HG02840 (cell line): ENCODE data around the gene EEA1.

ENCODE experiments used
- ATAC-seq: cut with Tn5 transposase; IDR thresholded peaks from one replicate; pipeline ENCODE4 v1.9.1; 2021; ENCODE audit warnings: mild to moderate bottlenecking, moderate library complexity, moderate number of reproducible peaks; ENCODE audit not compliant: unreplicated experiment, low FRiP score

EEA1 gene

GRCh38 chr12:92726850-92727249 lies 202.2 kb downstream of the EEA1 start:
- no peak for ATAC-seq

DNA sequence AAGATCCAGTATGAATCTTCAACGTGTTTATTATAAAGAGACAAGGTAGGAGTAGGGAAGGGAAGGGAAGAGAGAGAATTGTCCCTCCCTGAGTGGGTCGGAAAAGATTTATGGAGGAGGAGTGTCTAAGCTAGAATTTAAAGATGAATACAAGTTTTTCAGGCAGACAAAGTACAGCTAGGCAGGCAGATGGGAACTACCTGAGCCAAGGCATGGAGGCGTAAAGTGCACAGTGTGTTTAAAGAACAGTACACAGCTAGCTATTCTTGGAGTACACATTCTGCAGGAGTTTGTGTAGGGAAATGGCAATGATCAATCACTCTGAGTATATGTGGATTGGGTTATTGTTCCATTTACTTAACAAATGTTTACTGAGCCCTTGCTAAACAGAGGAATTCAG lies 206.2 kb downstream of the EEA1 start:
- ATAC-seq, result no peak

DNA sequence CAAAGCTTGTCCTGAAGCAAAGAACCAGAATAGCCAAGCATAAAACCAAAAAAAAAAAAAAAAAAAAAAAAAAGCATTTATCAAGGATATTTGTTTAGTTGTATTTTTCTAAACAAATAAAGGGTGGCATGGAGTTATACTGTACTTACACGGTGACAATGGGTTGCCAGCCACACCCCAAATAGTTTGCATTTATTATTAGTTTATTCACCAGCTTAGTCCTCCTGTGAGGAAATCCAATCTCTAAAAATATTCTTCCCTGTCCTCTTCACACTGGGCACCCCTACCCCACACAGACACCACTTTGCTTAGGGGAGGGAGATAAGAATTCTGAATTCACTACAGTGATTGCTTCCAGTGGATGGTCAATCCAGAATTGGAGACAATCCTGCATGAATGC lies 207.4 kb downstream of the EEA1 start:
- no peak for ATAC-seq

DNA sequence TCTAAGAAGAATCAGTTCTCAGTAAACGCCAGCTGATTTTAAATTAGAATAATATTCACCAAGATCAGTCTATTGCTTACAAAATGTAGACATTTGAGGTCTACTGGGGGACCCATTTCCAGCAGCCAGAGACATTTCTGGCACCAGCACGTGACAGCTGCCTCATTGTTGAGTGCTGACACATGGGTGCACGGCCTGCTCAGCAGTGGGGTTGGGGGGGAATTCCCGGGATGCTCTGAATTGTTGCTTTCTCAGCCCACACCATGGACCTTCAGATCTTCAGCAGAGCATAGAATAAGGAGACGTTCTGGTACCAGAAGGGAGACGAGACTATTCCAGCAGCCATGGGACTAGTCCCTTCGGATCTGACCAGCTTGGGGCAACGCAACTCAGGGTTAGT lies 208.0 kb downstream of the EEA1 start:
- ATAC-seq, result no peak
